Adrenal gland (tissue), 12 donors: ENCODE results near the gene BLCAP. TPM values are rescaled to one million over a fixed set of nuclear protein-coding genes. Genes with fewer than 3 reads are reported as not detected.

ENCODE experiments used
- DNase-seq, 7 donors: peaks; one replicate each; pipeline ENCODE4 v3.0.0-alpha.2; 2019 to 2020
- H3K27ac ChIP-seq, 5 donors: fragments of 200-600 bp; sonication (generic) in 4 of 5; 1 replicate in 3 of 5; 2 replicates in 2 of 5; pipeline versions ENCODE4 v1.5.1 to v1.8.0; 2016 to 2020; ENCODE audit warnings: mild to moderate bottlenecking in 1 of 5
- H3K27me3 ChIP-seq: fragments of 200-600 bp; 2 replicates; pipeline ENCODE4 v1.8.0; 2021
- H3K36me3 ChIP-seq, 2 donors: fragments of 200-600 bp; replicated peaks in 1 of 2; 1 replicate in 1 of 2; 2 replicates in 1 of 2; pipeline versions ENCODE4 v1.5.1 to v1.8.0; 2018 to 2022
- H3K4me1 ChIP-seq, 2 donors: fragments of 200-600 bp; replicated peaks in 1 of 2; 1 replicate in 1 of 2; 2 replicates in 1 of 2; pipeline versions ENCODE4 v1.5.1 to v1.8.0; 2018 to 2021
- H3K4me3 ChIP-seq, 4 donors: fragments of 200-600 bp; sonication (generic) in 3 of 4; one replicate each; pipeline ENCODE4 v1.5.1; 2016 to 2018
- H3K9me3 ChIP-seq, 3 donors: fragments of 200-600 bp; sonication (generic) in 1 of 3; replicated peaks in 1 of 3; 1 replicate in 2 of 3; 2 replicates in 1 of 3; pipeline versions ENCODE4 v1.5.1 to v1.8.0; 2016 to 2021
- CTCF ChIP-seq, 6 experiments: fragments of 450-650 bp in 4 of 6; fragments of 200-600 bp in 2 of 6; sonication (generic) in 1 of 6; IDR thresholded peaks; 1 replicate in 5 of 6; 2 replicates in 1 of 6; pipeline versions ENCODE4 v1.5.1 to v1.8.0; 2016 to 2021; ENCODE audit warnings: antibody characterized with exemption in 6 of 6, mild to moderate bottlenecking in 2 of 6, moderate library complexity in 1 of 6
- POLR2A ChIP-seq, 2 donors: fragments of 450-650 bp; IDR thresholded peaks; one replicate each; pipeline ENCODE4 v1.6.1; 2017; ENCODE audit warnings: antibody characterized with exemption in 2 of 2, mild to moderate bottlenecking in 2 of 2, moderate library complexity in 1 of 2
- WGBS, 4 donors: extraction: QIAGEN DNeasy Blood & Tissue Kit in 2 of 4; methylation state at CpG; one replicate each; pipeline versions ENCODE4 v1.1.5 to v1.1.7; 2013 to 2017; 5-methylcytosine and 5-hydroxymethylcytosine counted together
- intact Hi-C, 2 donors: fragments of 100-400 bp; cut with DNase I; formaldehyde crosslinking; loops; one replicate each; pipeline versions ENCODE4 v1.14.1 to v1.15.0; 2022 to 2023
- polyA plus RNA-seq, 3 donors: library from polyadenylated mRNA; stranded (reverse); fragments of 200-250 nt in 2 of 3; fragments of 350-450 nt in 1 of 3; fragmentation: Illumina TruSeq in 1 of 3; extraction: RNeasy Lipid Tissue Mini Kit (QIAGEN cat#74804) in 1 of 3; gene quantifications; one replicate each; pipeline ENCODE4 v1.2.3, GENCODE V29; 2013 to 2014
- total RNA-seq, 9 donors: library from RNA; depleted of rRNA in 4 of 9; stranded (reverse); fragments of >200 nt in 4 of 9; fragments of 120-200 nt in 1 of 9; fragmentation: NEBNext Ultra II Directional in 1 of 9; extraction: Animal tissue kit (Norgen Biotek cat#: 25700) in 1 of 9; gene quantifications; one replicate each; pipeline versions ENCODE4 v1.1.0 to v1.2.4, GENCODE V29; 2013 to 2023
- donor health status: healthy with polysubstance abuse.
- donor health status: Bipolar disorder and iron deficiency.
- donor health status: DM: yes; HTN: yes; CAD: no.
- donor health status: DM: no; HTN: no; CAD: no.
- donor health status: DM: no; HTN: no; CAD: no.
- donor health status: DM: yes; HTN: yes; CAD: no.

BLCAP gene
- total and polyA plus RNA-seq, 12 donors, result 50.2 to 105 (median 68.4) TPM

GRCh38 chr20:37528446-37529213, 954 bp upstream of the BLCAP start:
- 41 to 44% (median 42%) methylated on average over 9 to 10 of the region's 10 CpGs for WGBS, 4 donors
- TF ChIP-seq POLR2A (IDR thresholded peaks at IDR 0.05), result no peak
- TF ChIP-seq CTCF (IDR thresholded peaks at IDR 0.05), result no peak
- peak in 3 of 7 donors; percentile 7 to 38 (median 11) for DNase-seq
- Histone ChIP-seq H3K36me3 (no peaks in the 10 kb centered on the region), H3K27me3 (no peaks in the 10 kb centered on the region), H3K4me3 (peak overlapping the region; percentile 25 to 96 (median 78)), H3K27ac (peak overlapping the region in 4 of 5 donors; percentile 79 to 96 (median 93)), H3K9me3 (no peaks in the 10 kb centered on the region), H3K4me1 (peaks cover 10 to 36% of the 10 kb centered on the region in 2 donors)
- intact Hi-C loops, result loop anchor here (5.0 to 10.0 kb wide), 2 partner anchors 124 to 126 kb away; no protein-coding TSS in a partner anchor

GRCh38 chr20:37526839-37527637, 638 bp downstream of the BLCAP start:
- Histone ChIP-seq H3K4me3 (peak overlapping the region; percentile 83 to 96 (median 94)), H3K27ac (peak overlapping the region; percentile 79 to 98 (median 96)), H3K36me3 (no peaks in the 10 kb centered on the region), H3K9me3 (no peaks in the 10 kb centered on the region), H3K27me3 (no peaks in the 10 kb centered on the region), H3K4me1 (peaks cover 10 to 36% of the 10 kb centered on the region in 2 donors)
- intact Hi-C loops, result loop anchor here (2.0 to 10.0 kb wide), 3 partner anchors 122 to 136 kb away; no protein-coding TSS in a partner anchor
- WGBS, 4 donors, result 0 to 1% (median 0%) methylated on average over 17 to 28 of the region's 28 CpGs
- TF ChIP-seq POLR2A (IDR thresholded peaks at IDR 0.05) (no peak), CTCF (IDR thresholded peaks at IDR 0.05) (no peak)
- peak in 6 of 7 donors; percentile 25 to 58 (median 44) for DNase-seq

GRCh38 chr20:37526238-37526838, 1.3 kb downstream of the BLCAP start:
- peak in 4 of 7 donors; percentile 32 to 60 (median 54) for DNase-seq
- no peak for TF ChIP-seq POLR2A (IDR thresholded peaks at IDR 0.05)
- TF ChIP-seq CTCF (IDR thresholded peaks at IDR 0.05), result no peak
- intact Hi-C loops, result loop anchor here (2.0 to 10.0 kb wide), 3 partner anchors 122 to 136 kb away; no protein-coding TSS in a partner anchor
- H3K27ac ChIP-seq, result peak overlapping the region in 4 of 5 donors; percentile 79 to 96 (median 93)
- H3K27me3 ChIP-seq, result no peaks in the 10 kb centered on the region
- H3K36me3 ChIP-seq, result no peaks in the 10 kb centered on the region
- 2 to 5% (median 3%) methylated on average over 9 to 10 of the region's 10 CpGs for WGBS, 4 donors
- peaks cover 10 to 36% of the 10 kb centered on the region in 2 donors for H3K4me1 ChIP-seq
- H3K9me3 ChIP-seq, result no peaks in the 10 kb centered on the region
- H3K4me3 ChIP-seq, result peak overlapping the region in 3 of 4 donors; percentile 93 to 96 (median 96)
